GM12892 (cell line): ENCODE results near the gene ZNF438.
"Not testable (repeated sequence)": the region's sequence is repeated elsewhere in the genome, so short reads cannot be mapped to it uniquely, and the experiment has no call there.

Experiments used
- DNase-seq: peaks from one replicate; pipeline ENCODE4 v3.0.0; 2011; ENCODE audit not compliant: insufficient read length
- FAIRE-seq: peaks from 2 replicates; lab custom pipeline; 2011; peaks lifted over from hg19 to GRCh38; lab: Jason Lieb, UNC
- POLR2A ChIP-seq: IDR thresholded peaks from 2 replicates; pipeline ENCODE4 v1.6.1; 2011; ENCODE audit warnings: low read depth, low read length, control low read depth
- POLR2AphosphoS5 ChIP-seq: IDR thresholded peaks from 2 replicates; pipeline ENCODE4 v1.6.1; 2011; ENCODE audit warnings: low read depth, low read length, control low read depth
- TAF1 ChIP-seq: IDR thresholded peaks from 2 replicates; pipeline ENCODE4 v1.6.1; 2011; ENCODE audit warnings: low read depth, mild to moderate bottlenecking, control low read depth, low read length, borderline replicate concordance

The ZNF438 gene

GRCh38 chr10:30974773-30975415, 56.8 kb downstream of the ZNF438 start:
- DNase-seq (no peak), FAIRE-seq (no peak)
- no peak for TF ChIP-seq TAF1
- TF ChIP-seq POLR2AphosphoS5, result no peak
- no peak for TF ChIP-seq POLR2A

DNA sequence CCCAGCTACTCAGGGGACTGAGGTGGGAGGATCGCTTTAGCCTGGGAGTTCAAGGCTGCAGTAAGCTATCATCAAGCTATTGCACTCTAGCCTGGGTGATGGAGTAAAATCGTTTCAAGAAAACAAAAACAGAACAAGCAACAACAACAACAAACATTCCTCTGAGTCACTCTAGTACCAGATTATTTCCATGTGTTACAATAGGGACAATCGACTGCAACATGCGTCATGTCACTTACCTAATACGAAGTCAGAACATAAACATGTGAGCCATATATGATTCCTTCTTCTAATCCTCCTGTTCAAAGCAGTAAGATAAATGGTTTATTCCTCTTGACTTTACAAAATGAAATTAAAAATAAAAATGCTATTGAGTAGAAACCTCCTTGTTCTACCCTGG, 57.3 kb downstream of the ZNF438 start:
- peak; percentile 9 for FAIRE-seq
- DNase-seq, result no peak
- TF ChIP-seq POLR2A (no peak), TAF1 (no peak), POLR2AphosphoS5 (no peak)

DNA sequence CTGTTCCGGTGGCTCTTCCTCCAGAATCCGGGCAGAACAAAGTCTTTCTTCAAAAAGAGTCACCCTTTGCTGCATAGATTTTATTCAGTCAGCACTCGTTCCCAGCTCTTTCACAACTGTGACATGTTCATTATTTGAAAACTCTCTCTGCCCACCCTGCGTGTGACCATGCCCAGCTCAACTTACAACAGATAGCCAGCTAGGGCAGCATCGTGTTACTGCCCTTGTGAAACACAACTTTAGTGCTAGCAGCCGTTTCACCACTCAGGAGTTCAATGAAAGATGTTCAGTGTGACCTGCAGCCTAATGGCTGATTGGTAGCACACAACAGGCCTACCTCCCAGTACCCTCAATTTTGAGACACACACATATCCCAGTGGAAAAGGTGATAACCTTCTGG, 57.9 kb downstream of the ZNF438 start:
- FAIRE-seq, result no peak
- no peak for DNase-seq
- TF ChIP-seq TAF1 (no peak), POLR2A (no peak), POLR2AphosphoS5 (no peak)

GRCh38 chr10:30970760-30971460, 60.8 kb downstream of the ZNF438 start:
- TF ChIP-seq TAF1 (no peak), POLR2A (no peak), POLR2AphosphoS5 (no peak)
- FAIRE-seq (no peak), DNase-seq (no peak)

DNA sequence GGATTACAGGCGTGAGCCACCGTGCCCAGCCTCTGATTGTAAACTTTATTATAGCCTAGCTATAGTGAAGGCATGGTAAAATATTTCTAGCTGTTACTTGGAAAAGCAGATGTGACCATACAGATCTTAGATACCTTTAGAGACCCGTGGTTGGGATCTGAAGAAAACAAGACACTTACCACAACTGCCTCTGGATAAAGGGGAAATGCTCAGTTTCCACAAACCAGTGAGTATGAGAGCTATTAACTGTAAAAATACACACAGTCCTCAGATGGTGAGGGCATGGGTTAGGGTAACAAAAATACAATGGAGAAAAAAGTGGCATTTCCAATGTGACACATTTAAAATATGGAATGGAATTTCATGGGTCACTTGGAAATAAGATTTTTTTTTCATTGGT, 63.0 kb downstream of the ZNF438 start:
- no peak for FAIRE-seq
- no peak for TF ChIP-seq POLR2A
- TF ChIP-seq TAF1, result no peak
- TF ChIP-seq POLR2AphosphoS5, result no peak
- no peak for DNase-seq

- FAIRE-seq, result no peak
- DNase-seq, result no peak
- TF ChIP-seq TAF1 (no peak), POLR2AphosphoS5 (no peak), POLR2A (no peak)
Observed at GRCh38 chr10:30967650-30968410, 63.8 kb downstream of the ZNF438 start.

- TF ChIP-seq POLR2A, result no peak
- no peak for TF ChIP-seq POLR2AphosphoS5
- no peak for TF ChIP-seq TAF1
- DNase-seq (no peak), FAIRE-seq (peak; percentile 53)
Observed at GRCh38 chr10:30963992-30964930, 67.4 kb downstream of the ZNF438 start.

DNA sequence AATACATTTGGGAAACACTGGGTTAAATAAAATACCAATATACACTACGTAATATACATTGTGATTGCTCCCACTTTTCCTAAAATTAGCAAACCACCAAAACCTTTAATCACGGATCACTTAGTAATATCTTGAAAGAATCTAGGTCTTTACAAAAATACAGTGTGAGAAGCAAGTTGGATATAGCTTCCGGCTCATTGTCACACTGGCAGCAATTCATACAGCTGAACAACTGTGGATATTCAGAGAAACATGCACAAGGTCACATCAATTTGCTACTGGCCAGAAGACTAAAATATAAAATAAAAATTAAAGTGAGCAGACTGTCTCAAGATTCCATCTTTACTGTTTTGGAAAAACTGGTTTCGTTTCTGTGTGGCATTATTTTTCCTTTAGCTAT, 69.1 kb downstream of the ZNF438 start:
- no peak for TF ChIP-seq POLR2A
- FAIRE-seq (no peak), DNase-seq (no peak)

DNA sequence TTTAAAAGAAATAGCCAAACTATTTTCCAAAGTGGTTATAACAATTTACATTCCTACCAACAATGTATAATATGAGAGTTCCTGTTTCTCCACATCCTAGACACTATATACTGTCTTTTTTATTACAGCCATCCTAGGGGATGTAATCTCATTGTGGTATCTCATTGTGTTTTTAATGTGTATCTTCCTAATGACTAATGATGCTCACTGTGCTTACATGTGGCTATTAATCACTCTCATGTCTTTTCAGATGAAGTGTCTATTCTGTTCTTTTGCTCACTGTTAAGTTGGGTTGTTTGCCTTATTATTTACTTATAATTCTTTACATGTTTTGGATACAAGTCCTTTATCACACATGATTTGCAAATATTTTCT, 71.8 kb downstream of the ZNF438 start:
- no peak for DNase-seq
- no peak for TF ChIP-seq TAF1
- no peak for TF ChIP-seq POLR2A
- no peak for TF ChIP-seq POLR2AphosphoS5
- peak; percentile 84 for FAIRE-seq

- FAIRE-seq, DNase-seq: not testable (repeated sequence)
Observed at GRCh38 chr10:30949218-30949617, 82.4 kb downstream of the ZNF438 start.

- no peak for DNase-seq
- no peak for FAIRE-seq
- TF ChIP-seq TAF1 (no peak), POLR2A (no peak), POLR2AphosphoS5 (no peak)
Observed at GRCh38 chr10:30944005-30944404, 87.7 kb downstream of the ZNF438 start.
